GM12874 (cell line): ENCODE data around the gene ITPKA.

Experiments used
- CTCF ChIP-seq: IDR thresholded peaks from 2 replicates; pipeline ENCODE4 v1.5.1; 2011; ENCODE audit warnings: low read depth, mild to moderate bottlenecking, control low read depth, low read length, moderate library complexity; ENCODE audit not compliant: insufficient read depth

ITPKA gene

GRCh38 chr15:41536866-41537265, 43.2 kb downstream of the ITPKA start:
- TF ChIP-seq CTCF, result no peak

- TF ChIP-seq CTCF, result no peak
Measured at GRCh38 chr15:41543521-41543870, 49.8 kb downstream of the ITPKA start.

GRCh38 chr15:41544650-41545015, 51.0 kb downstream of the ITPKA start:
- TF ChIP-seq CTCF, result no peak

DNA sequence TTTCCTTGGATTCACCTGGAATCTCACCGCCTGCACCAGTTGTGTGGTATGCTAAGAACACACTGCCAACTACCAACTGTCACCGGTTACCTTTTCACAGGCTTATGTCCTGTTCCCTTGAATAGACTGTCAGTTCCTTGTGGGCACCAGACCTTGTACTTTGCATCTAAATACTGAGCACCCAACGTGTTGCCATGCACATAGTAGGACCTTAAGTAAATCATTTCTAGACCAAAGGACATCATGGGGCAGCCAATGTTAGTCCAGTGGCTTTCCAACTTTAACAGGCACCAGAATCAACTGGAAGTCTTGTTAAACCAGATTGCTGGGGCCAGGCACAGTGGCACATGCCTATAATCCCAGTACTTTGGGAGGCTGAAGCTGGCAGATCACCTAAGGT, 51.5 kb downstream of the ITPKA start:
- no peak for TF ChIP-seq CTCF

- no peak for TF ChIP-seq CTCF
Measured at GRCh38 chr15:41546851-41547786, 53.4 kb downstream of the ITPKA start.

DNA sequence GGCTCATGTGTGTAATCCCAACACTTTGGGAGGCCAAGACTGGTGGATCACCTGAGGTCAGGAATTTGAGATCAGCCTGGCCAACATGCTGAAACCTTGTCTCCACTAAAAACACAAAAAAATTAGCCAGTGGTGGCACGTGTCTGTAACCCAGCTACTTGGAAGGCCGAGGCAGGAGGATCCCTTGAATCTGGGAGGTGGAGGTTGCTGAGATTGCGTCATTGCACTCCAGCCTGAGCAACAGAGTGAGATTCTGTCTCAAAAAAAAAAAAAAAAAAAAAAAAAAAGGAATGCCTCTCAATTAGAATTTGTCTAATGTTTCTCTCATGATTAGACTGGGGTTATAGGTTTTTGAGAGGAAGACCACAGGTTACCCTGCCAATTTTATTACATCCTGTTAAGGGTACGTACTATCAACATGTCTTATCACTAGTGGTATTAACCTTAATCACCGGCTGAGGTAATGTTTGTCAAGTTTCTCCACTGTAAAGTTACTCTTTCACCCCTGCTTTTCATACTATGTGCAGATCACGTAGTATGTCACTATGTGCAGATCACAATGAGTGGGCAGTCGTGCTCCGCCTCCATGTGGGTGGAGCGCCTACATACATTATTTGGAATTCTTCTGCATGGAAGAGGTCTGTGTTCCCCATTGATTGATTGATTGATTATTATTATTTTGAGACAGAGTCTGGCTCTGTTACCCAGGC, 56.5 kb downstream of the ITPKA start:
- no peak for TF ChIP-seq CTCF
